Psoas muscle (tissue), 8 donors: ENCODE measurements around the gene PRRG3. TPM values are rescaled to one million over a fixed set of nuclear protein-coding genes. Genes with fewer than 3 reads are reported as not detected.

ENCODE experiments used
- ATAC-seq, 4 donors: fragments of 200-7000 bp; cut with Tn5 transposase; one replicate each; pipeline ENCODE4 v1.9.1; 2020; ENCODE audit warnings: moderate library complexity in 3 of 4, mild to moderate bottlenecking in 2 of 4
- DNase-seq, 2 donors: peaks; one replicate each; pipeline ENCODE4 v3.0.0-alpha.2; 2020
- H3K27ac ChIP-seq: fragments of 200-600 bp; one replicate; pipeline ENCODE4 v1.8.0; 2022
- H3K27me3 ChIP-seq, 3 donors: fragments of 200-600 bp in 1 of 3; one replicate each; pipeline versions ENCODE4 v1.6.1 to v1.8.0; 2013 to 2022; ENCODE audit warnings: low read length in 2 of 3, mild to moderate bottlenecking in 2 of 3, moderate library complexity in 1 of 3; ENCODE audit not compliant: insufficient read depth in 3 of 3
- H3K36me3 ChIP-seq, 2 donors: fragments of 200-600 bp in 1 of 2; one replicate each; pipeline versions ENCODE4 v1.6.1 to v1.8.0; 2013 to 2022; ENCODE audit warnings: low read depth in 1 of 2, mild to moderate bottlenecking in 1 of 2, moderate library complexity in 1 of 2; ENCODE audit not compliant: insufficient read depth in 1 of 2
- H3K4me1 ChIP-seq: fragments of 200-600 bp; one replicate; pipeline ENCODE4 v1.8.0; 2022
- H3K4me3 ChIP-seq: fragments of 200-600 bp; one replicate; pipeline ENCODE4 v1.8.0; 2022; ENCODE audit warnings: mild to moderate bottlenecking
- H3K9me3 ChIP-seq: fragments of 200-600 bp; one replicate; pipeline ENCODE4 v1.8.0; 2022
- WGBS, 3 donors: extraction: QIAGEN DNeasy Blood & Tissue Kit; methylation state at CpG; one replicate each; pipeline versions ENCODE4 v1.1.6 to v1.1.7; 2013; 5-methylcytosine and 5-hydroxymethylcytosine counted together
- intact Hi-C, 2 donors: fragments of 100-400 bp; cut with DNase I; formaldehyde crosslinking; loops; one replicate each; pipeline versions ENCODE4 v1.11.0 to v1.14.2; 2022
- polyA plus RNA-seq, 3 donors: library from polyadenylated mRNA; stranded (reverse); fragments of 200-250 nt; gene quantifications; one replicate each; pipeline ENCODE4 v1.2.3, GENCODE V29; 2013
- total RNA-seq, 4 donors: library from RNA; stranded (reverse); fragmentation: NEBNext Ultra II Directional in 2 of 4; extraction: Animal tissue kit (Norgen Biotek cat#: 25700) in 2 of 4; gene quantifications; one replicate each; pipeline versions ENCODE4 v1.2.1 to v1.2.4, GENCODE V29; 2021 to 2023
- TF ChIP-seq, protein P1 (sequence below): fragments of 200-600 bp; IDR thresholded peaks from one replicate; pipeline ENCODE4 v1.8.0; 2022; ENCODE audit warnings: antibody characterized with exemption
- donor health status: healthy with polysubstance abuse.
- donor health status: DM: no; HTN: no; CAD: no; lungs with moderate emphysema.
- donor health status: Bipolar disorder and iron deficiency.
- donor health status: healthy.
- donor health status: DM: yes; HTN: yes; CAD: no.
- donor health status: DM: no; HTN: no; CAD: no.
- donor health status: DM: no; HTN: no; CAD: no.
- donor health status: DM: yes; HTN: yes; CAD: no.

The PRRG3 gene
- total and polyA plus RNA-seq, 7 donors = 0.06 to 1.7 (median 0.32) TPM

DNA sequence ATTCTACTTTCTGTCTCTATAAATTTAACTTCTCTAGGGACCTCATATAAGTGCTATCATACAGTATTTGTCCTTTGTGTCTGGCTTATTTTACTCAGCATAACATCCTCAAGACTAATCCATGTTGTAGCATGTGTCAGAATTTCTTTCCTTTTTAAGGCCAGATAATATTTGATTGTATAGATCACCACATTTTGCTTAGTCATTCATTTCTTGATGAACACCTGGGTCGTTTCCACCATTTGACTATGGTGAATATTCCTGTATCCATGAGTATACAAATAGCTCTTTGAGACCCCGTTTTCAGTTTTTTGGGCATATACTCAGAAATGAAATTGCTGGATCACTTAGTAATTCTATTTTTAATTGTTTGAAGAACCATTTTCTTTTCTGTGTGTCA, 51.2 kb downstream of the PRRG3 start:
- H3K4me3 ChIP-seq = no peak overlapping the region
- DNase-seq (no peak), ATAC-seq (no peak)
- H3K36me3 ChIP-seq = no peaks in the 10 kb centered on the region
- 50 to 70% (median 69%) methylated on average over 2 of the region's 2 CpGs for WGBS, 3 donors
- H3K27ac ChIP-seq = no peak overlapping the region
- no peaks in the 10 kb centered on the region for H3K4me1 ChIP-seq
- peaks cover 0 to 11% (median 0%) of the 10 kb centered on the region in 3 donors for H3K27me3 ChIP-seq
- TF ChIP-seq, protein P1, sequence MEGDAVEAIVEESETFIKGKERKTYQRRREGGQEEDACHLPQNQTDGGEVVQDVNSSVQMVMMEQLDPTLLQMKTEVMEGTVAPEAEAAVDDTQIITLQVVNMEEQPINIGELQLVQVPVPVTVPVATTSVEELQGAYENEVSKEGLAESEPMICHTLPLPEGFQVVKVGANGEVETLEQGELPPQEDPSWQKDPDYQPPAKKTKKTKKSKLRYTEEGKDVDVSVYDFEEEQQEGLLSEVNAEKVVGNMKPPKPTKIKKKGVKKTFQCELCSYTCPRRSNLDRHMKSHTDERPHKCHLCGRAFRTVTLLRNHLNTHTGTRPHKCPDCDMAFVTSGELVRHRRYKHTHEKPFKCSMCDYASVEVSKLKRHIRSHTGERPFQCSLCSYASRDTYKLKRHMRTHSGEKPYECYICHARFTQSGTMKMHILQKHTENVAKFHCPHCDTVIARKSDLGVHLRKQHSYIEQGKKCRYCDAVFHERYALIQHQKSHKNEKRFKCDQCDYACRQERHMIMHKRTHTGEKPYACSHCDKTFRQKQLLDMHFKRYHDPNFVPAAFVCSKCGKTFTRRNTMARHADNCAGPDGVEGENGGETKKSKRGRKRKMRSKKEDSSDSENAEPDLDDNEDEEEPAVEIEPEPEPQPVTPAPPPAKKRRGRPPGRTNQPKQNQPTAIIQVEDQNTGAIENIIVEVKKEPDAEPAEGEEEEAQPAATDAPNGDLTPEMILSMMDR = no peak
- intact Hi-C loops = no loop called here
- no peaks in the 10 kb centered on the region for H3K9me3 ChIP-seq

DNA sequence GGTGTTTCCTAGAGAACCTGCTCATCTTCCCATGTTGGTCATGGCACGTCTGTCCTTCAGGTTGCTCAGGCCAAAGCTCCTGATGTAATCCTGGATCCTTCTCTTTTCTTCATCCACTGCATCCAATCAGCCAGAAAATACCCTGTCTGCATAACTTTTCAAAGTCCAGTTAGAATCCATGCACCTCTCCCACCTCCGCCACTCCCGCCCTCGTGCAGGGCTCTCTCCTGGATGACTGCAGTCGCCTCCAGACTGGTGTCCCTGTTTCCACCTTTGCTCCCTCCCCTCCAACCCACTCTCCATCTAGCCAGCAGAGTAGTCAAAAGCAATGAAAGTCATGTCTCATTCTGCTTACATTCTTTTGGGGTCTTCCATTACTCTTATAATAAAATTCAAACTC, 55.3 kb downstream of the PRRG3 start:
- Histone ChIP-seq H3K9me3 (no peaks in the 10 kb centered on the region), H3K27me3 (peaks cover 0 to 18% (median 0%) of the 10 kb centered on the region in 3 donors), H3K27ac (no peak overlapping the region), H3K4me1 (no peaks in the 10 kb centered on the region), H3K4me3 (no peak overlapping the region), H3K36me3 (no peaks in the 10 kb centered on the region)
- 88 to 96% (median 94%) methylated on average over 5 of the region's 5 CpGs for WGBS, 3 donors
- TF ChIP-seq, protein P1 = no peak
- ATAC-seq (no peak), DNase-seq (no peak)
- intact Hi-C loops = loop anchor here (2.0 to 5.0 kb wide), 2 partner anchors 880 to 882 kb away; no protein-coding TSS in a partner anchor

DNA sequence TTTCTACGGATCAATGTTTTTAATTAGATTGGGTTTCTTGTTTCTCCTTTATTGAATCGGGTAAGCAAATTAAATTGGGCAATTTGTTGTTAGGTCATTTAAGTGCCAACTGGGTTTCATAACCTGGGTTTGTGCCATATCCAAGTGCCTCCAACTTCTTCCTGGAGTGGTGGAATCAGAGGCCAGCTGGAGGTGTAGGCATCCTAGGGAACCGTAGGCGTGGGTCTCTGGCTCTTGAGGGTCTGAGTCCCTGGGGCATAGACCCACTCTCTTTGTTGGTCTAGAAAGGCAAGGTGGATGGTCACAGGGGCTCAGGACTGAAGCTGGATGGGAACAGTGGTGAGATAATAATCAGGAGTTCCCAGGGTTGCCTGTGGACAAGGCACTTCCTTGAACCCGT, 57.6 kb downstream of the PRRG3 start:
- Histone ChIP-seq H3K4me3 (no peak overlapping the region), H3K27ac (no peak overlapping the region), H3K9me3 (no peaks in the 10 kb centered on the region), H3K36me3 (no peaks in the 10 kb centered on the region), H3K27me3 (peaks cover 0 to 18% (median 0%) of the 10 kb centered on the region in 3 donors), H3K4me1 (no peaks in the 10 kb centered on the region)
- 25 to 36% (median 32%) methylated on average over 5 of the region's 5 CpGs for WGBS, 3 donors
- ATAC-seq (no peak), DNase-seq (no peak)
- intact Hi-C loops = loop anchor here in 1 of 2 donors (5.0 kb wide), 1 partner anchor 879 kb away; no protein-coding TSS in a partner anchor
- TF ChIP-seq, protein P1 = no peak

DNA sequence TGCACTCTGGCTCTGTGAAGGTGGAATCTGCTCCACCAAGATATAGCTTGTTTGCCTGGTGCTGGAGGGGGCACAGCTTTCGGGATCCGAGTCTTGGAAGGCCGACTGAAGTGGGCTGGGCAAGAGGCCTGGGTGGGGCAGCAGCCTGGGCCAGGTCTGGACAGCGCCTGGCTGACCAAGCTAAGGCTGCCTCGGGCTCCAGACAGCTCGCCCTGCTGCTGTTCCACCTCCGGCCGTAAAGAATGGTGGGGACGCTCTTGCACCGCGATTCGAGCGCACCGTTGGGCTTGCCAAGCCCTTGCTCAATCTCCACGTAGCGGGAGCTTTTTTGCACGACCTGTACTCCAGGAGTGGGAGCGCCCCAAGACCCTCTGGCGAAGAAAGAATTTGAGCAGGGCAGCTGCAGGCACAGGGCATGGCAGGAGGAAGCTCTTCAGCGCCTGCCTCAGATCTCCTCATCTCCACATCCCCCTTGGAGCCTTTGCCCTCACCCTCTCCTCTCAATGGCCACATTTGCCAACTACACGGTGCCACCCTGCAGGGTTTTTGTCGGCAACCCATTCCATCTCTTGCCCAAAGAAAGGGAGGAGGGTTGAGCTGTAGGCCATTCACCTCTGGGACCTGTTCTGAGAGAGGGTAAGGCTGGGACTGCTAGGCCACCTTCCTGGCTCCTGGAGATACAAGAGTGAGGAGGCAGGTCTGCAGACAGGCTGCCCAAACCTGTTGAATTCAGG, 58.2 kb downstream of the PRRG3 start:
- intact Hi-C loops = loop anchor here in 1 of 2 donors (5.0 kb wide), 1 partner anchor 879 kb away; no protein-coding TSS in a partner anchor
- WGBS, 3 donors = 7 to 10% (median 8%) methylated on average over 18 to 22 of the region's 22 CpGs
- no peaks in the 10 kb centered on the region for H3K4me1 ChIP-seq
- no peaks in the 10 kb centered on the region for H3K9me3 ChIP-seq
- no peak overlapping the region for H3K27ac ChIP-seq
- H3K27me3 ChIP-seq = peaks cover 0 to 18% (median 0%) of the 10 kb centered on the region in 3 donors
- DNase-seq (peak; percentile 37 to 68), ATAC-seq (peak; percentile 47 to 82 (median 78))
- H3K36me3 ChIP-seq = no peaks in the 10 kb centered on the region
- H3K4me3 ChIP-seq = no peak overlapping the region
- TF ChIP-seq, protein P1 = peak; percentile 63
